Measurements from ENCODE around the gene FGFR2. TPM values are rescaled to one million over a fixed set of nuclear protein-coding genes. Genes with fewer than 3 reads are reported as not detected.

The FGFR2 gene
- total and polyA plus RNA-seq, 2 of the 4 experiments (the other 2 are of a cell fraction), result not detected

DNA sequence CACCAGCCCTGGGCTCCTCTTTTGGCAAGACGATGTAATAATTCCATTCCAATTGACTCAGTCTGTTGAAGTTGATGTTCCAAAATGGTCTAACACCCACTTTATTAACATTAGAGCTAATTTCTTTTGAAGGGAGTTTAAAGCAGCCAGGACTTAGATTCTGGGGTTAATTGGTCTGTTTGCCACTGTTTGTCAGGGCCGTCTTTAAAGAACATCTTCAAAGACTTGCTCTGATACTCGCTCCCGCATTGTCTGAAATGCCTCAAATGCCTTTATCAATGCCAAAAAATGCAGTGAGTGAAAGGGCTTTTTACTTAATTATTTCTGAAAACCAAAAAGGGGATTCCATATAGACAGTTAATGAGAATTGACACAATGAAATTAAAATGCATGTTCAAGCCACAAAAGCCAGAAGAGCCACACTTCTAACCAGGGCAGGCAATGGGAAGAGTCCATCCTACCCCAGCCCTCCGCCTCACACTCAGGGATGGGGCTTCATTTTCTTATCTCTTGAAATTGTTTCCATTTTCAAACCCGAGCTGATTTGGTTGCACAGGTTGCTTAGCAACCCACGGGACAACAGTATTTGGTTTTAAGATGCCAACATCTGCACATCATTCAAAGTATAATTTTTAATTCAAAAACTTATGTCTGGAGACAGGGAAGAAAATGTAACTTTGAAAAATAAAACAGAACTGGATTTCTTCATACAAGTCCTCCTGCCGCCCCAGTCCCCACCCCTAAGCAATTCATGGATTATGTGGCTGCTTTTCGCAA is 163.0 kb downstream of the FGFR2 start:
- no peaks in the 10 kb centered on the region for H3K4me1 ChIP-seq (ENCODE audit: control insufficient read depth, insufficient read depth, low read length)
- no peak overlapping the region for H3K4me3 ChIP-seq (ENCODE audit: insufficient read depth, low read depth, low read length)
- H2BK5ac ChIP-seq (ENCODE audit: low read depth, low read length, poor library complexity, severe bottlenecking), result no peak overlapping the region
- H3K4me2 ChIP-seq (ENCODE audit: low read depth, low read length), result no peak overlapping the region
- no peaks in the 10 kb centered on the region for H3K9me1 ChIP-seq (ENCODE audit: insufficient read depth, low read length)
- CTCF ChIA-PET, result no interaction called here
- H4K20me1 ChIP-seq (ENCODE audit: insufficient read depth, low read length), result no peaks in the 10 kb centered on the region
- no peak overlapping the region for H3K23ac ChIP-seq (ENCODE audit: low read depth, low read length)
- H3K14ac ChIP-seq (replicated peaks; ENCODE audit: low read depth, low read length), result no peak overlapping the region
- H2BK15ac ChIP-seq (ENCODE audit: low read depth, low read length), result no peak overlapping the region
- no peaks in the 10 kb centered on the region for H3K79me1 ChIP-seq (ENCODE audit: low read depth in 1 of 2, low read length in 2 of 2)
- no peak overlapping the region for H3K9ac ChIP-seq (ENCODE audit: low read depth, low read length)
- H3K18ac ChIP-seq (ENCODE audit: low read depth, low read length), result no peak overlapping the region
- no peak overlapping the region for H2BK120ac ChIP-seq (ENCODE audit: low read depth, low read length)
- H3K9me3 ChIP-seq (ENCODE audit: control insufficient read depth, insufficient read depth, low read length), result peaks cover 26% of the 10 kb centered on the region
- H3K4ac ChIP-seq (ENCODE audit: low read depth, low read length), result no peak overlapping the region
- POLR2A ChIA-PET (ENCODE audit: unreplicated experiment), result no interaction called here
- H2AK9ac ChIP-seq (replicated peaks; ENCODE audit: low read depth, low read length, poor library complexity), result no peak overlapping the region
- no peak overlapping the region for H2AK5ac ChIP-seq (ENCODE audit: low read depth, low read length)
- ATAC-seq (ENCODE audit: low read depth) (no peak), DNase-seq (no peak)
- in situ Hi-C loops (cut with MboI; ENCODE audit: low sequenced_read_pairs), result no loop called here
- dilution Hi-C loops (cut with HindIII; ENCODE audit: low sequenced_read_pairs, unreplicated experiment), result no loop called here
- H3K27me3 ChIP-seq (ENCODE audit: control insufficient read depth, insufficient read depth, low read length), result no peaks in the 10 kb centered on the region
- TF ChIP-seq RCOR1 (IDR thresholded peaks at IDR 0.05; ENCODE audit: insufficient replicate concordance, low read length) (no peak), MAZ (IDR thresholded peaks at IDR 0.05; ENCODE audit: borderline replicate concordance, low read depth, low read length) (no peak), ELK1 (IDR thresholded peaks at IDR 0.05; ENCODE audit: borderline replicate concordance, low read depth, low read length) (no peak), CHD1 (IDR thresholded peaks at IDR 0.05; ENCODE audit: low read depth, low read length) (no peak), BHLHE40 (IDR thresholded peaks at IDR 0.05; ENCODE audit: low read depth, low read length) (no peak), NFE2L2 (IDR thresholded peaks at IDR 0.05; ENCODE audit: low read depth, low read length) (no peak), MXI1 (IDR thresholded peaks at IDR 0.05; ENCODE audit: borderline replicate concordance, low read depth, low read length) (no peak), POLR2A (IDR thresholded peaks at IDR 0.05; ENCODE audit: low read depth, low read length) (no peak), FOS (IDR thresholded peaks at IDR 0.05; ENCODE audit: low read depth, low read length) (no peak)
- TF ChIP-seq, protein P1, sequence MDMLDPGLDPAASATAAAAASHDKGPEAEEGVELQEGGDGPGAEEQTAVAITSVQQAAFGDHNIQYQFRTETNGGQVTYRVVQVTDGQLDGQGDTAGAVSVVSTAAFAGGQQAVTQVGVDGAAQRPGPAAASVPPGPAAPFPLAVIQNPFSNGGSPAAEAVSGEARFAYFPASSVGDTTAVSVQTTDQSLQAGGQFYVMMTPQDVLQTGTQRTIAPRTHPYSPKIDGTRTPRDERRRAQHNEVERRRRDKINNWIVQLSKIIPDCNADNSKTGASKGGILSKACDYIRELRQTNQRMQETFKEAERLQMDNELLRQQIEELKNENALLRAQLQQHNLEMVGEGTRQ (IDR thresholded peaks at IDR 0.05; ENCODE audit: low read depth, low read length), result no peak
- no CpG with 5 or more reads among the region's 9 CpGs for WGBS, 2 experiments (ENCODE audit: extremely low coverage in 2 of 2, insufficient read length in 1 of 2)
- H2BK20ac ChIP-seq (ENCODE audit: low read depth, low read length), result no peak overlapping the region
- intact Hi-C loops (cut with micrococcal nuclease), result no loop called here
- H4K5ac ChIP-seq (ENCODE audit: low read depth, low read length), result no peak overlapping the region
- BruUV-seq (replicated peaks), result no TSS peak
- no peaks in the 10 kb centered on the region for H3K36me3 ChIP-seq (ENCODE audit: control insufficient read depth, insufficient read depth, low read length)
- H4K91ac ChIP-seq (ENCODE audit: insufficient read depth, low read depth, low read length), result no peak overlapping the region
- no peak overlapping the region for H3K27ac ChIP-seq (ENCODE audit: insufficient read depth, low read length)
- H4K8ac ChIP-seq (ENCODE audit: low read depth in 2 of 2, low read length in 2 of 2), result no peak overlapping the region
- no peak overlapping the region for H2AFZ ChIP-seq (replicated peaks; ENCODE audit: low read length, poor library complexity)
- no peak overlapping the region for H3K56ac ChIP-seq (ENCODE audit: extremely low read depth, insufficient read depth, low read length)

Data from IMR-90 (cell line).